ENCODE results near the gene RPL22.

The RPL22 gene

DNA sequence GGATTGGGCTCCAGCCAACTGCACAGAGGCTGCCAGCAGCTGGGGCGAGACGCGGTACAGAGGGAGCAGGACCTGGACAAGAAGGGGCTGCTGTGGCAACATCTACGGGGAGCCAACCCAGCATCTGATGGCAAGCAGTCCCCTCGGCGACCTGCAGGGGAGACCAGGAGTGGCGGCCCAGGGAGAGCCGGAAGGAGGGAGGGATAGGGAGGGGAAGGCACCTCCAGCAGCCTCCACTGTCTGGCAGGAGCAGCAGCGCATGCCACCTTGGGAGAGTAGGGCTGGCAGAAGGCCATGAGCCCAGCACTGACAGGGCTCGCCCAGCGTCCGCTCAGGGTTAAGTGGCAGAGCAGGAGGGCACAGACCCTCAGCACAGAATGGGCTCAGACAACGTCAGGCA is 36.6 kb downstream of the RPL22 start:
- Histone ChIP-seq H3K36me3 (ENCODE audit: control insufficient read depth, insufficient read depth, low read length) (no peaks in the 10 kb centered on the region), H3K27me3 (ENCODE audit: control insufficient read depth, insufficient read depth, low read length) (no peaks in the 10 kb centered on the region), H3K4me1 (ENCODE audit: control insufficient read depth, insufficient read depth, low read length) (no peaks in the 10 kb centered on the region), H3K27ac (ENCODE audit: low read depth, low read length) (no peak overlapping the region), H3K4me3 (ENCODE audit: low read length) (no peak overlapping the region), H3K9ac (ENCODE audit: low read length) (no peak overlapping the region)

DNA sequence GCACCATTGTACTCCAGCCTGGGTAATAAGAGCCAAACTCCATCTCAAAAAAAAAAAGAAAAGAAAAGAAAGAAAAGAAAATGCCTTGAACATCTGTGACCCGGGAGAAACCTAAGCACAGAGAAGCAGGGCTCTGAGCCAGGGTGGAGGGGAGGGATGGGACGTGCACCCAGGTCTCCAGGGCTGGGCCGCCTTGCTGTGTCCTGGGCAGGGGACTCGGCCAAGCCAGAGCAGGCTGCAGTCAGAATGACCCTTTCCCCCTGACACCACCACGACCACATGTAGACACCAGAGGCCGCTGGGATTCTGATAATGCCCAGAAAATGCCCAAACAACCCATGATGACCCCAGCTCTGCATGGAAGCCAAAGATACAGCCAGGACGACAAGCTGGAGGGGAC is 37.1 kb downstream of the RPL22 start:
- H3K27me3 ChIP-seq (ENCODE audit: control insufficient read depth, insufficient read depth, low read length), result no peaks in the 10 kb centered on the region
- no peak overlapping the region for H3K4me3 ChIP-seq (ENCODE audit: low read length)
- H3K4me1 ChIP-seq (ENCODE audit: control insufficient read depth, insufficient read depth, low read length), result no peaks in the 10 kb centered on the region
- no peak overlapping the region for H3K27ac ChIP-seq (ENCODE audit: low read depth, low read length)
- H3K9ac ChIP-seq (ENCODE audit: low read length), result no peak overlapping the region
- H3K36me3 ChIP-seq (ENCODE audit: control insufficient read depth, insufficient read depth, low read length), result no peaks in the 10 kb centered on the region

DNA sequence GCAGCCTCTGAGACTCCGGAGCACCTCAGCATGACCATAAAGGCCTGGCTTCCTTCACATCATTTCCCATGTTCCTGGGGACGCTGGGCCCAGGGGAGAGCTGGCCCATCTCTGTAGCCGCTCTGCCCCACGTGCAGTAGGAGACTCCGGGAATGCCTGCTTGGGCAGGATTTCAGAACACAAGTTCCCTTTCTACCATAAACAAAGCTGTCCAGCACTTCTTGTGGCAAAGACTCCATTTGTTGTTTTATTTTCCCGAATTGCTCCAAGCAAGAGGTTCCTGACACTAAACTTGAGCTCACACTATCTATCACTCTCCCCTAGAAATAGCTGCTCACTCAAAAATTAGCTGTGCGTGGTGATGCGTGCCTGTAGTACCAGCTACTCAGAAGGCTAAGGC is 41.2 kb downstream of the RPL22 start:
- H3K27ac ChIP-seq (ENCODE audit: low read depth, low read length), result no peak overlapping the region
- no peaks in the 10 kb centered on the region for H3K4me1 ChIP-seq (ENCODE audit: control insufficient read depth, insufficient read depth, low read length)
- no peak overlapping the region for H3K4me3 ChIP-seq (ENCODE audit: low read length)
- no peak overlapping the region for H3K9ac ChIP-seq (ENCODE audit: low read length)
- H3K27me3 ChIP-seq (ENCODE audit: control insufficient read depth, insufficient read depth, low read length), result peaks cover 3% of the 10 kb centered on the region
- H3K36me3 ChIP-seq (ENCODE audit: control insufficient read depth, insufficient read depth, low read length), result no peaks in the 10 kb centered on the region

DNA sequence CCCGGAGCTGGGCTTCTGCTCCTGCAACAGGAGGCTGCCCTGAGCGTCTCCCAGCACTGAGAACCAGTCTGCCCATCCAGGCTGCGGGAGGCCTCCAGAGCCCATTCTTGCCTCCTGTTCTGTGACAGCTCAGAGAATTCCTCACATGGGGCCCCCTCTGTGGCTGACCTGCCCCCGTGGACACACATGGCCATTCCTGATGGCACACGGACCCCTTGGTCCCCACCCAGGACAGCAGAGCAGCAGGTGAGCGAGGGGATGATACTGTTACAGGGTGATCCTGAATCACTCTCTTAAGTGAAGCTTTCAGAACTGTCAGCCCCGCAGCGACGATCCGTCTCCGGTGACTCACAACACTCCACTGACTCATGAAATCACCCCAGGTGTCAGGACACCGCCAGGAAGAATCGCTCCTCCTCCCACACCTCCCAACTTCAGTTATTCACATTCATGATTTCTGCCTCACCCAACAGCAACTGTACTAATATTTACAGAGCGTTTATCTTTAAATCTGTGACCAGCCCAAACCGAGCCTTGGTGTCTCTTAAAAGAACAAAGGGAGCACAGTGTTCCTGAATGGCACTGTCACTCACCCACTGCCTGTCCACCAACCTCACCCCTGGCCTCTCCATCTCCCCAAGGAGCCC is 41.7 kb downstream of the RPL22 start:
- H3K27ac ChIP-seq (ENCODE audit: low read depth, low read length), result no peak overlapping the region
- no peak overlapping the region for H3K4me3 ChIP-seq (ENCODE audit: low read length)
- H3K27me3 ChIP-seq (ENCODE audit: control insufficient read depth, insufficient read depth, low read length), result peaks cover 3% of the 10 kb centered on the region
- H3K36me3 ChIP-seq (ENCODE audit: control insufficient read depth, insufficient read depth, low read length), result no peaks in the 10 kb centered on the region
- H3K4me1 ChIP-seq (ENCODE audit: control insufficient read depth, insufficient read depth, low read length), result no peaks in the 10 kb centered on the region
- H3K9ac ChIP-seq (ENCODE audit: low read length), result no peak overlapping the region

- H3K27me3 ChIP-seq (ENCODE audit: control insufficient read depth, insufficient read depth, low read length), result peaks cover 3% of the 10 kb centered on the region
- no peak overlapping the region for H3K9ac ChIP-seq (ENCODE audit: low read length)
- no peaks in the 10 kb centered on the region for H3K4me1 ChIP-seq (ENCODE audit: control insufficient read depth, insufficient read depth, low read length)
- no peaks in the 10 kb centered on the region for H3K36me3 ChIP-seq (ENCODE audit: control insufficient read depth, insufficient read depth, low read length)
- no peak overlapping the region for H3K27ac ChIP-seq (ENCODE audit: low read depth, low read length)
- no peak overlapping the region for H3K4me3 ChIP-seq (ENCODE audit: low read length)
These were observed 42.3 kb downstream of the RPL22 start for GRCh38 chr1:6157132-6157527.

GRCh38 chr1:6154525-6155319 is 44.7 kb downstream of the RPL22 start:
- Histone ChIP-seq H3K4me1 (ENCODE audit: control insufficient read depth, insufficient read depth, low read length) (no peaks in the 10 kb centered on the region), H3K27ac (ENCODE audit: low read depth, low read length) (no peak overlapping the region), H3K27me3 (ENCODE audit: control insufficient read depth, insufficient read depth, low read length) (peaks cover 4% of the 10 kb centered on the region), H3K36me3 (ENCODE audit: control insufficient read depth, insufficient read depth, low read length) (no peaks in the 10 kb centered on the region), H3K9ac (ENCODE audit: low read length) (no peak overlapping the region), H3K4me3 (ENCODE audit: low read length) (no peak overlapping the region)

DNA sequence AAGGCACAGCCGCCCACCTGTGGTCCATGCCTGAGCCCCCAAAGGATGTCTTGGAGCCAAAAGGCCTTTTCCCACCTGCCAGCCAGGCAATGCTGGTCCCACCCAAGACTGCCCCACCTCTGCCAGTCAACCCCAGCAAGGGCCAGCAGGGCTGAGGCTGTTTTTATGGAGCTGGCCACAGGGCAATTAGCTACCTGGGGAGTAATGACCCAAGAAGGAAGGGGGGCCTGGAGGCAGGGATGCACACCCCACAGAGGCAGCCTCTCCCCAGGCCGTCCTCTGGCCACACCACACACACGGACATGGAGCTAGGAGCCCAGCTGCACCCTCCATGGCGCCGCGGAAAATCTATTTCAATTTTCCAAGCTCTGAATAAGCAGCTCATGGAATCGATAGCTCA is 46.5 kb downstream of the RPL22 start:
- Histone ChIP-seq H3K4me1 (ENCODE audit: control insufficient read depth, insufficient read depth, low read length) (no peaks in the 10 kb centered on the region), H3K9ac (ENCODE audit: low read length) (no peak overlapping the region), H3K27ac (ENCODE audit: low read depth, low read length) (no peak overlapping the region), H3K4me3 (ENCODE audit: low read length) (no peak overlapping the region), H3K36me3 (ENCODE audit: control insufficient read depth, insufficient read depth, low read length) (no peaks in the 10 kb centered on the region), H3K27me3 (ENCODE audit: control insufficient read depth, insufficient read depth, low read length) (peaks cover 13% of the 10 kb centered on the region)

GRCh38 chr1:6152181-6152580 is 47.2 kb downstream of the RPL22 start:
- Histone ChIP-seq H3K36me3 (ENCODE audit: control insufficient read depth, insufficient read depth, low read length) (no peaks in the 10 kb centered on the region), H3K27me3 (ENCODE audit: control insufficient read depth, insufficient read depth, low read length) (peaks cover 18% of the 10 kb centered on the region), H3K4me1 (ENCODE audit: control insufficient read depth, insufficient read depth, low read length) (no peaks in the 10 kb centered on the region), H3K27ac (ENCODE audit: low read depth, low read length) (no peak overlapping the region), H3K4me3 (ENCODE audit: low read length) (no peak overlapping the region), H3K9ac (ENCODE audit: low read length) (no peak overlapping the region)

DNA sequence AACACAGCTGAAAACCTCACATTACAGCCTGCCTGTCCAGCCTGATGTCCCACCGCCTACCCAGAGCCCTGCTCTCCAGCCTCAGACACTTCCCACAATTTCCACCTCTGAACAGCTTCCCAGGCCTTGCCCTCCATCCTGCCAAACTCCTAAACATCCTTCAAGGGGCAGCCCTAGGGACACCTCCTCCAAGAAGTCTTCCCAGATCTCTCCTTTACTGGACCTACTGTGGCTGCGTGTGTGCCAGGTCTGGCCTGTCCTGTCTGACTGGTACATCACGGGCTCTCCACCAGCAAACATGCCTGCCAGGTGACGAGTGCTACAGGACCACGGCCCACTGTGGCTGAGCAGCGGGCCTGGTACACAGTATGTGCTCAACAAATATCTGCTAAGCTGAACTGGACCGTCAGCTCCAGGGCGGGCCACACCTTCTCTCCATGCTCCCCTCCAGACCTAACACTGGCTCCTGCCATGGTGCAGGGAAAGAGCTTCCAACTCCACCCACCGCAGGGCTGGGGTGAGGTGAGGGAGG is 48.0 kb downstream of the RPL22 start:
- Histone ChIP-seq H3K9ac (ENCODE audit: low read length) (no peak overlapping the region), H3K36me3 (ENCODE audit: control insufficient read depth, insufficient read depth, low read length) (no peaks in the 10 kb centered on the region), H3K27me3 (ENCODE audit: control insufficient read depth, insufficient read depth, low read length) (peaks cover 19% of the 10 kb centered on the region), H3K4me1 (ENCODE audit: control insufficient read depth, insufficient read depth, low read length) (no peaks in the 10 kb centered on the region), H3K4me3 (ENCODE audit: low read length) (no peak overlapping the region), H3K27ac (ENCODE audit: low read depth, low read length) (no peak overlapping the region)

DNA sequence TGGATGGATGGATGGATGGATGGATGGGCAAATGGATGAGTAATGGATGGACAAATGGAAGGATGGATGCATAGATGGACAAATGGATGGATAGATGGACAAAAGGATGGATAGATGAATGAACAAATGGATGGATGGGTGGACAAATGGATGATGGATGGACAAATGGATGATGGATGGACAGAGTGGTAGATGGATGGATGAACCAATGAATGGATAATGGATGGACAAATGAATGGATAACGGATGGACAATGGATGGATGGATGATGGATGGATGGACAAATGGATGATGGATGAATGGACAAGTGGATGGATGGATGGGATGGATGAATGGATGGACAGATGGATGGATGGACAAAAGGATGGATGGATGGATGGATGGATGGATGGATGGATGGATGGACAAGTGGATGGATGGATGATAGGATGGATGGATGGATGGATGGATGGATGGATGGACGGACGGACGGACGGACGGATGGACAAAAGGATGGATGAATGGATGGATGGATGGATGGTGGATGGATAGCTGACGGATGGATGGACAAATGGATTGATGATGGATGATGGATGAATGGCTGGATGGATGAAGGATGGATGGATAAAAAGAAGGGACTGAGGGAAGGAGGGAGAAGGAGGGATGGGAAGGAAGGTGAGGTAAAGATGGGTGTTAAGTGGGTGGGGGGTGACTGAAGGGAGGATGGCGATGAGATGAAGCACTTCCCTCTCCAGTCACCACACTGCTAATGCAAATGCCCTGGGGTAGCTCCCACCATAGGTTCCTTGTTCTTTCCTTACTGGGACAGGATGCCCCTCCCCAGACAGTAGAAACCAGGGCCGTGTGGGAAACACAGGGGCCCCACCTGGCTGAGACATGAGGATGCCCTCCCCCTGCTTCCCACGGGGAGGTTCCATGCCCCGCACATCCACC is 49.1 kb downstream of the RPL22 start:
- Histone ChIP-seq H3K4me1 (ENCODE audit: control insufficient read depth, insufficient read depth, low read length) (no peaks in the 10 kb centered on the region), H3K9ac (ENCODE audit: low read length) (no peak overlapping the region), H3K27me3 (ENCODE audit: control insufficient read depth, insufficient read depth, low read length) (peaks cover 17% of the 10 kb centered on the region), H3K36me3 (ENCODE audit: control insufficient read depth, insufficient read depth, low read length) (no peaks in the 10 kb centered on the region), H3K27ac (ENCODE audit: low read depth, low read length) (no peak overlapping the region), H3K4me3 (ENCODE audit: low read length) (no peak overlapping the region)

- Histone ChIP-seq H3K27me3 (ENCODE audit: control insufficient read depth, insufficient read depth, low read length) (peaks cover 17% of the 10 kb centered on the region), H3K9ac (ENCODE audit: low read length) (no peak overlapping the region), H3K4me1 (ENCODE audit: control insufficient read depth, insufficient read depth, low read length) (no peaks in the 10 kb centered on the region), H3K4me3 (ENCODE audit: low read length) (no peak overlapping the region), H3K36me3 (ENCODE audit: control insufficient read depth, insufficient read depth, low read length) (no peaks in the 10 kb centered on the region), H3K27ac (ENCODE audit: low read depth, low read length) (no peak overlapping the region)
These were observed 49.8 kb downstream of the RPL22 start for GRCh38 chr1:6149597-6149996.
